ENCODE results near the gene SHROOM2.

Gene SHROOM2

DNA sequence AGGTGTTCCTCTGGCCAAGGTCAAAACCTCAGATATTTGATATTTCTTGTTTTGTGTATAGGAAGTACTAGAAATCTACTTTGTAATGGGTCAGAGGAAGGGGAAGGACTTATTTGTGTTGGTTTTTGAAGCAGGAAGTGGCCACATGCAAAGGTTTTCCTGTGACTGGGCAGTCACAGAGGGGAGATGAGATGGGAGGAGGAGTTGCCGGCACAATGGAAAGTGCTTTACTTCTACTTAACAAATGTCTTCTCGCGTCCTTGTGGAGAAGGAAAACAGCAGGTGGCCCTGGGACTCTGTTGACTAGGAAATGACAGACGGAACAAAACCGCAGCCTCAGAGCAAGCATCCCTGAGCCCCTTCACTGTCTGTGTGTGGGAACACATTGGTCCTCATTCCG, 46.6 kb downstream of the SHROOM2 start:
- Histone ChIP-seq H3K27me3 (ENCODE audit: control insufficient read depth, insufficient read depth, low read length) (no peaks in the 10 kb centered on the region), H3K4me1 (no peaks in the 10 kb centered on the region), H3K4me3 (ENCODE audit: low read depth, low read length) (no peak overlapping the region), H3K27ac (no peak overlapping the region), H3K9ac (no peak overlapping the region), H3K79me2 (no peaks in the 10 kb centered on the region), H3K9me3 (ENCODE audit: control insufficient read depth, low read length) (no peaks in the 10 kb centered on the region), H3K4me2 (ENCODE audit: low read length) (no peak overlapping the region), H2AFZ (no peak overlapping the region), H3K36me3 (ENCODE audit: control insufficient read depth, insufficient read depth, low read length) (no peaks in the 10 kb centered on the region)
- TF ChIP-seq, protein P1, sequence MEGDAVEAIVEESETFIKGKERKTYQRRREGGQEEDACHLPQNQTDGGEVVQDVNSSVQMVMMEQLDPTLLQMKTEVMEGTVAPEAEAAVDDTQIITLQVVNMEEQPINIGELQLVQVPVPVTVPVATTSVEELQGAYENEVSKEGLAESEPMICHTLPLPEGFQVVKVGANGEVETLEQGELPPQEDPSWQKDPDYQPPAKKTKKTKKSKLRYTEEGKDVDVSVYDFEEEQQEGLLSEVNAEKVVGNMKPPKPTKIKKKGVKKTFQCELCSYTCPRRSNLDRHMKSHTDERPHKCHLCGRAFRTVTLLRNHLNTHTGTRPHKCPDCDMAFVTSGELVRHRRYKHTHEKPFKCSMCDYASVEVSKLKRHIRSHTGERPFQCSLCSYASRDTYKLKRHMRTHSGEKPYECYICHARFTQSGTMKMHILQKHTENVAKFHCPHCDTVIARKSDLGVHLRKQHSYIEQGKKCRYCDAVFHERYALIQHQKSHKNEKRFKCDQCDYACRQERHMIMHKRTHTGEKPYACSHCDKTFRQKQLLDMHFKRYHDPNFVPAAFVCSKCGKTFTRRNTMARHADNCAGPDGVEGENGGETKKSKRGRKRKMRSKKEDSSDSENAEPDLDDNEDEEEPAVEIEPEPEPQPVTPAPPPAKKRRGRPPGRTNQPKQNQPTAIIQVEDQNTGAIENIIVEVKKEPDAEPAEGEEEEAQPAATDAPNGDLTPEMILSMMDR (IDR thresholded peaks at IDR 0.05): no peak

DNA sequence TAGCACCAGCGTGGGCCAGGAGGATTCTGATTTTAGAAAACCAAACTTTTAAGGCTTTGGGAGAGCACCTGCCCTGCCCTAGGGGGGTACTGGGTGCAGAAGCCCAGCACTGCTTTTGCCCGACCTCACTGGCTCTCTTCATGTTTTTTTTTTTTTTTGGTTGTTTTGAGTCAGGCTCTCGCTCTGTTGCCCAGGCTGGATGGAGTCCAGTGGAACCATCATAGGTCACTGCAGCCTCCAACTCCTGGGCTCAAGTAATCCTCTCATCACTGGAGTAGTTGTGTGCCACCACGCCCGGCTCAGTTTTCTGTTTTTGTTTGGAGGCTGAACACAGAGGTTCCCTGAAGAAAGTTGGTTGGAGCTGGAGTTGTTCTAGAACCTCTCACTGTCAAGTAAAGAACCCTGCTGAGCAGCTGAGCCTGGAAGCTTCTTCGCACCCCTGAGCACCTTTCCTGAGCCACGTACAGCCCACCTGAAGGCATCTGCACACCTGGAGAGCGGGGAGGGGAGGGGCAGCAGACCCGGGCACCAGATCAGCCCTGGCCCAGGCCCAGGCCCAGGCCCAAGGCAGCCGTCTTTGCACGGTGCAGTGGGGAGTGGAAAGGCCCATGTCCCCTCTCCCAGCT, 49.5 kb downstream of the SHROOM2 start:
- Histone ChIP-seq H3K36me3 (ENCODE audit: control insufficient read depth, insufficient read depth, low read length) (no peaks in the 10 kb centered on the region), H3K9me3 (ENCODE audit: control insufficient read depth, low read length) (no peaks in the 10 kb centered on the region), H3K4me3 (ENCODE audit: low read depth, low read length) (no peak overlapping the region), H3K79me2 (no peaks in the 10 kb centered on the region), H3K4me2 (ENCODE audit: low read length) (no peak overlapping the region), H3K9ac (no peak overlapping the region), H3K27me3 (ENCODE audit: control insufficient read depth, insufficient read depth, low read length) (no peaks in the 10 kb centered on the region), H3K4me1 (no peaks in the 10 kb centered on the region), H3K27ac (no peak overlapping the region), H2AFZ (no peak overlapping the region)
- TF ChIP-seq, protein P1 (IDR thresholded peaks at IDR 0.05): no peak

DNA sequence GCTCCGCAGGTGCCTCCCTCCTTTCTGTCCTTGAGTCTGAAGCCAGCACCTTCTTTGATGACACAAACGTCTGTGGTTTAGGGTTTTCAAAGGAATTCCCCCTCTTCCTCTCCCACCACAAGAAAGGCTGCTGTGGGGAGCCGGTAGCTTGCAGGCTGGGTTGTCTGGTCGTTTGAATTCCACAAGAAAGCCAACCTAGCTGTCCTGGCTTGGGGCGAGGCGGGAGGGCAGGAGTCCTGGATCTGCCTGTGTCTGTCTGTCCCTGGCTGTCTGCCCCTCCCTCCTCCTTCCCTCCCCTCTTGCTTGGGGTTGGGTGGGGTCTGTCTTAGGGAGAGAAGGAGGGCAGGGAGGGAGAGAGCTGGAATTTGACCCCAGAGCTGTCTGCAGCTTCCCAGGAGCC, 56.3 kb downstream of the SHROOM2 start:
- no peaks in the 10 kb centered on the region for H3K36me3 ChIP-seq (ENCODE audit: control insufficient read depth, insufficient read depth, low read length)
- H2AFZ ChIP-seq: no peak overlapping the region
- no peak overlapping the region for H3K4me2 ChIP-seq (ENCODE audit: low read length)
- no peaks in the 10 kb centered on the region for H3K4me1 ChIP-seq
- no peak overlapping the region for H3K9ac ChIP-seq
- H3K4me3 ChIP-seq (ENCODE audit: low read depth, low read length): no peak overlapping the region
- H3K27ac ChIP-seq: no peak overlapping the region
- no peaks in the 10 kb centered on the region for H3K27me3 ChIP-seq (ENCODE audit: control insufficient read depth, insufficient read depth, low read length)
- H3K79me2 ChIP-seq: no peaks in the 10 kb centered on the region
- no peaks in the 10 kb centered on the region for H3K9me3 ChIP-seq (ENCODE audit: control insufficient read depth, low read length)
- TF ChIP-seq, protein P1 (IDR thresholded peaks at IDR 0.05): no peak

DNA sequence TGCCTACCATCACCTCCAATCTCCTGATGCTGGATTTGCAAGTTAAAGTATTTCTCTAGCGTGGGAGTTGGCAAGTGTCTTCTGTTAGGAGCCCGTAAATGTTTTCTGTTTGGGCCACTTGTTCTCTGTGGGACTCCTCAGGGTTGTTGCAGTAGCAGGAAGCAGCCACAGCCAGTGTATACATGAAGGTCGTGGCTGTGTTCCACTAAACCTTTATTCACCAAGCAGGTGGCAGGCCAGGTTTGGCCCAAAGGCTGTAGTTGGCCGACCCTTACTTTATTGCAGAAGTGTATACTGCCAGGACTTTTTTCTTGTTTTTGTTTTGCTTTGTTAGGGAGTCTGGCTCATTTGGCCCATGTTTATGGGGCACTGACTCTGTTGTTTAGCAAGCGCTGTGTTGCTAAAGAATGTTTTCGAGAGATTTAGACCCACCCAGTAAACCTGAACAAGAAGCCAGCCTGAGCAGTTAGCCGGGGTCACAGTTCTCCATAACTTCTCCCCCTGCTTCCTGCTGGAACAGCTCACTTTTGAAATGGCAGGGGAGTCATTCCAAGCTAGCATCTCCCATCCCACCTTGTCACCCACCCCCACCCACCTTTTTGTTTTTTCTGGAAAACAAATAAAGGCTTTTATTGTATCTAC, 58.8 kb downstream of the SHROOM2 start:
- Histone ChIP-seq H3K79me2 (no peaks in the 10 kb centered on the region), H2AFZ (no peak overlapping the region), H3K27ac (no peak overlapping the region), H3K9ac (no peak overlapping the region), H3K4me1 (no peaks in the 10 kb centered on the region), H3K27me3 (ENCODE audit: control insufficient read depth, insufficient read depth, low read length) (no peaks in the 10 kb centered on the region), H3K4me2 (ENCODE audit: low read length) (no peak overlapping the region), H3K4me3 (ENCODE audit: low read depth, low read length) (no peak overlapping the region), H3K36me3 (ENCODE audit: control insufficient read depth, insufficient read depth, low read length) (no peaks in the 10 kb centered on the region), H3K9me3 (ENCODE audit: control insufficient read depth, low read length) (no peaks in the 10 kb centered on the region)
- TF ChIP-seq, protein P1 (IDR thresholded peaks at IDR 0.05): no peak

DNA sequence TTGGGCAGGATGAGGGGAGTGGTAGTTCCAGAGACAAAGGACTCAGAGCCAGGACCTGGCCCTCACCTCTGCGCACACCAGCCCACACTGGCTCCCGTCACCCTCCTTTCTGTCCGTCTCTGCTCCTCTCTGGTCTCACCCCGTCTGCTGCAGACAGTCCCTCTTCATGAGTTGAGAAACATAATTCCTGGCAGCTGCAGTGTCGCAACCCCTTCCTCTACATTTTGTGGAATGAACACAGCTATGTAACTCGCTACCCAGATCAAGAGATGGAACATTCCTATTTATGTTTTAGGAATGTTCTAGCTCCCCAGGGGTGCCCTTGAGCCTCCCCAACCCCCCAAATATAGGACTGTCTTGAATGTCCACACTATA, 59.3 kb downstream of the SHROOM2 start:
- Histone ChIP-seq H3K9me3 (ENCODE audit: control insufficient read depth, low read length) (no peaks in the 10 kb centered on the region), H3K36me3 (ENCODE audit: control insufficient read depth, insufficient read depth, low read length) (no peaks in the 10 kb centered on the region), H2AFZ (no peak overlapping the region), H3K79me2 (no peaks in the 10 kb centered on the region), H3K27me3 (ENCODE audit: control insufficient read depth, insufficient read depth, low read length) (no peaks in the 10 kb centered on the region), H3K27ac (no peak overlapping the region), H3K4me1 (no peaks in the 10 kb centered on the region), H3K4me3 (ENCODE audit: low read depth, low read length) (no peak overlapping the region), H3K9ac (no peak overlapping the region), H3K4me2 (ENCODE audit: low read length) (no peak overlapping the region)
- TF ChIP-seq, protein P1 (IDR thresholded peaks at IDR 0.05): no peak
